Upper lobe of right lung (tissue), 1 donor: Measurements from ENCODE around the gene SEC22C. TPM values are rescaled to one million over a fixed set of nuclear protein-coding genes. Genes with fewer than 3 reads are reported as not detected.
A peak's percentile ranks its signal among the peaks of the same experiment; 100 is the strongest.

Experiments
- ATAC-seq: fragments of 200-7000 bp; cut with Tn5 transposase; one replicate; pipeline ENCODE4 v1.9.1; 2020; ENCODE audit warnings: mild to moderate bottlenecking, moderate library complexity
- DNase-seq: peaks from one replicate; pipeline ENCODE4 v3.0.0-alpha.2; 2020
- H3K27ac ChIP-seq: fragments of 200-600 bp; one replicate; pipeline ENCODE4 v1.8.0; 2022
- H3K27me3 ChIP-seq: fragments of 200-600 bp; one replicate; pipeline ENCODE4 v1.8.0; 2022; ENCODE audit warnings: mild to moderate bottlenecking
- H3K36me3 ChIP-seq: fragments of 200-600 bp; one replicate; pipeline ENCODE4 v1.8.0; 2022
- H3K4me1 ChIP-seq: fragments of 200-600 bp; one replicate; pipeline ENCODE4 v1.8.0; 2022
- H3K4me3 ChIP-seq: fragments of 200-600 bp; one replicate; pipeline ENCODE4 v1.8.0; 2022; ENCODE audit warnings: mild to moderate bottlenecking
- H3K9me3 ChIP-seq: fragments of 200-600 bp; one replicate; pipeline ENCODE4 v1.8.0; 2022
- CTCF ChIP-seq: fragments of 200-600 bp; IDR thresholded peaks from one replicate; pipeline ENCODE4 v1.8.0; 2022; ENCODE audit warnings: antibody characterized with exemption
- intact Hi-C: fragments of 100-400 bp; cut with DNase I; formaldehyde crosslinking; loops from one replicate; pipeline ENCODE4 v1.11.0; 2022
- total RNA-seq: library from RNA; stranded (reverse); fragmentation: NEBNext Ultra II Directional; extraction: Animal tissue kit (Norgen Biotek cat#: 25700); gene quantifications from one replicate; pipeline ENCODE4 v1.2.1, GENCODE V29; 2021
- donor health status: DM: no; HTN: yes; CAD: no; lungs with severe emphysema.

The SEC22C gene
- total RNA-seq, 1 donor from 2014 or later, result 48.6 TPM

- Histone ChIP-seq H3K36me3 (peaks cover 2% of the 10 kb centered on the region), H3K4me1 (peaks cover 41% of the 10 kb centered on the region), H3K27ac (peak overlapping the region; percentile 85), H3K4me3 (no peak overlapping the region), H3K27me3 (no peaks in the 10 kb centered on the region), H3K9me3 (no peaks in the 10 kb centered on the region)
- ATAC-seq, result no peak
- no peak for TF ChIP-seq CTCF
- no peak for DNase-seq
- intact Hi-C loops, result loop anchor here (5.0 kb wide), 1 partner anchor 44 kb away; the partner anchor contains the start of gene VIPR1
Measured at GRCh38 chr3:42546691-42547213, 35.0 kb downstream of the SEC22C start.

- no peak for TF ChIP-seq CTCF
- peak overlapping the region; percentile 85 for H3K27ac ChIP-seq
- H3K36me3 ChIP-seq, result no peaks in the 10 kb centered on the region
- peaks cover 53% of the 10 kb centered on the region for H3K4me1 ChIP-seq
- no peak overlapping the region for H3K4me3 ChIP-seq
- intact Hi-C loops, result loop anchor here (5.0 kb wide), 1 partner anchor 43 kb away; the partner anchor contains the start of gene VIPR1
- ATAC-seq (peak; percentile 39), DNase-seq (no peak)
- no peaks in the 10 kb centered on the region for H3K9me3 ChIP-seq
- no peaks in the 10 kb centered on the region for H3K27me3 ChIP-seq
Measured at GRCh38 chr3:42545284-42545900, 36.4 kb downstream of the SEC22C start.

GRCh38 chr3:42544492-42545283 is 37.1 kb downstream of the SEC22C start:
- intact Hi-C loops, result loop anchor here (5.0 kb wide), 1 partner anchor 42 kb away; the partner anchor contains the start of gene VIPR1
- Histone ChIP-seq H3K27ac (peak overlapping the region; percentile 85), H3K27me3 (no peaks in the 10 kb centered on the region), H3K9me3 (no peaks in the 10 kb centered on the region), H3K4me1 (peaks cover 58% of the 10 kb centered on the region), H3K4me3 (no peak overlapping the region), H3K36me3 (no peaks in the 10 kb centered on the region)
- DNase-seq, result peak; percentile 83
- TF ChIP-seq CTCF, result peak; percentile 35
- peak; percentile 82 for ATAC-seq

GRCh38 chr3:42541079-42541478 is 40.7 kb downstream of the SEC22C start:
- peaks cover 42% of the 10 kb centered on the region for H3K4me1 ChIP-seq
- H3K9me3 ChIP-seq, result no peaks in the 10 kb centered on the region
- ATAC-seq, result no peak
- H3K27me3 ChIP-seq, result no peaks in the 10 kb centered on the region
- TF ChIP-seq CTCF, result no peak
- intact Hi-C loops, result no loop called here
- H3K4me3 ChIP-seq, result no peak overlapping the region
- H3K27ac ChIP-seq, result no peak overlapping the region
- DNase-seq, result no peak
- no peaks in the 10 kb centered on the region for H3K36me3 ChIP-seq

- peak overlapping the region; percentile 14 for H3K27ac ChIP-seq
- H3K9me3 ChIP-seq, result no peaks in the 10 kb centered on the region
- intact Hi-C loops, result no loop called here
- H3K27me3 ChIP-seq, result no peaks in the 10 kb centered on the region
- DNase-seq (peak; percentile 84), ATAC-seq (peak; percentile 69)
- H3K4me1 ChIP-seq, result peaks cover 32% of the 10 kb centered on the region
- H3K4me3 ChIP-seq, result no peak overlapping the region
- no peaks in the 10 kb centered on the region for H3K36me3 ChIP-seq
- peak; percentile 83 for TF ChIP-seq CTCF
Measured at GRCh38 chr3:42539871-42540714, 41.7 kb downstream of the SEC22C start.
